Panc1 (cell line): ENCODE data around the gene EPHB1. TPM values are rescaled to one million over a fixed set of nuclear protein-coding genes. Genes with fewer than 3 reads are reported as not detected.

Experiments used
- ATAC-seq: fragments of 200-7000 bp; cut with Tn5 transposase; 2 replicates; pipeline ENCODE4 v1.9.1; 2020; ENCODE audit warnings: mild to moderate bottlenecking, moderate library complexity
- BruUV-seq: library from RNA; stranded (reverse); fragments of 400-500 nt; replicated peaks from 2 replicates; lab custom pipeline; 2021; lab: Mats Ljungman, UMichigan
- CTCF ChIA-PET: fragments of 300-600 bp; sonication (Branson Sonifier 250); formaldehyde crosslinking; loops from one replicate; lab custom pipeline; 2022; ENCODE audit warnings: antibody characterized with exemption; lab: Charles Lee
- POLR2A ChIA-PET: fragments of 300-600 bp; sonication (Branson Sonifier 250); formaldehyde crosslinking; loops from one replicate; lab custom pipeline; 2022; ENCODE audit warnings: antibody characterized with exemption; lab: Charles Lee
- DNase-seq: peaks from one replicate; pipeline ENCODE4 v3.0.0-alpha.2; 2010; ENCODE audit warnings: low read depth, low spot score
- H3K27ac ChIP-seq: 2 replicates; pipeline ENCODE4 v1.5.1; 2011; ENCODE audit warnings: mild to moderate bottlenecking, low read length, inconsistent platforms
- H3K27me3 ChIP-seq: fragments of 200-500 bp; sonication (Bioruptor generic); 2 replicates; pipeline ENCODE4 v1.6.0; 2014; ENCODE audit warnings: low read length, inconsistent platforms; ENCODE audit not compliant: control insufficient read depth, insufficient read depth
- H3K36me3 ChIP-seq: fragments of 200-500 bp; sonication (Bioruptor generic); 2 replicates; pipeline ENCODE4 v1.5.1; 2014; ENCODE audit warnings: inconsistent platforms, mild to moderate bottlenecking, low read length, moderate library complexity; ENCODE audit not compliant: control insufficient read depth, insufficient read depth
- H3K4me1 ChIP-seq: 2 replicates; pipeline ENCODE4 v1.5.1; 2011; ENCODE audit warnings: inconsistent platforms, mild to moderate bottlenecking, low read length, moderate library complexity; ENCODE audit not compliant: control insufficient read depth, insufficient read depth
- H3K4me3 ChIP-seq, 2 experiments: 2 replicates each; pipeline ENCODE4 v1.5.1; 2011 to 2012; ENCODE audit warnings: low read depth in 2 of 2, low read length in 2 of 2, mild to moderate bottlenecking in 2 of 2, inconsistent platforms in 1 of 2, moderate library complexity in 1 of 2
- H3K9me3 ChIP-seq: fragments of 200-500 bp; sonication (Bioruptor generic); 2 replicates; pipeline ENCODE4 v1.5.1; 2014; ENCODE audit warnings: low read depth, mild to moderate bottlenecking, inconsistent platforms, low read length, moderate library complexity; ENCODE audit not compliant: control insufficient read depth, insufficient read depth
- CTCF ChIP-seq: fragments of 450-650 bp; IDR thresholded peaks from 2 replicates; pipeline ENCODE4 v1.5.1; 2017; ENCODE audit warnings: mild to moderate bottlenecking
- POLR2AphosphoS5 ChIP-seq: IDR thresholded peaks from 2 replicates; pipeline ENCODE4 v1.6.1; 2012; ENCODE audit warnings: mild to moderate bottlenecking, low read depth, low read length, moderate library complexity
- SIN3A ChIP-seq: IDR thresholded peaks from 2 replicates; pipeline ENCODE4 v1.6.1; 2012; ENCODE audit warnings: low read depth, mild to moderate bottlenecking, low read length, moderate library complexity, borderline replicate concordance; ENCODE audit not compliant: insufficient read depth
- TCF7L2 ChIP-seq: IDR thresholded peaks from 2 replicates; pipeline ENCODE4 v1.6.1; 2011; ENCODE audit warnings: mild to moderate bottlenecking, low read depth, low read length, inconsistent platforms
- in situ Hi-C: cut with HindIII; loops from 2 replicates; pipeline ENCODE4 v1.10.0; 2016; ENCODE audit warnings: low sequenced_read_pairs, low pct_unique_long_range_greater_than_20kb
- intact Hi-C: fragments of 100-400 bp; cut with micrococcal nuclease; formaldehyde crosslinking; loops from one replicate; pipeline ENCODE4 v1.10.0; 2022; ENCODE audit not compliant: unreplicated experiment
- total RNA-seq: library from RNA; stranded (reverse); gene quantifications from one replicate; pipeline ENCODE4 v1.2.1, GENCODE V29; 2021; ENCODE audit not compliant: unreplicated experiment
- TF ChIP-seq, protein P1 (sequence below), 2 experiments: IDR thresholded peaks; 2 replicates each; pipeline ENCODE4 v1.6.1; 2011 to 2012; ENCODE audit warnings: low read depth in 2 of 2, control low read depth in 1 of 2, low read length in 1 of 2, mild to moderate bottlenecking in 1 of 2, moderate library complexity in 1 of 2; ENCODE audit not compliant: insufficient read depth in 1 of 2

Gene EPHB1
- total RNA-seq, 1 experiment from 2014 or later = 0.46 TPM

GRCh38 chr3:135218782-135219181 is 423.7 kb downstream of the EPHB1 start:
- Histone ChIP-seq H3K27ac (no peak overlapping the region), H3K27me3 (no peaks in the 10 kb centered on the region), H3K36me3 (no peaks in the 10 kb centered on the region), H3K4me1 (no peaks in the 10 kb centered on the region), H3K9me3 (no peaks in the 10 kb centered on the region), H3K4me3 (no peak overlapping the region)
- intact Hi-C loops (no loop called here), in situ Hi-C loops (no loop called here)
- DNase-seq (no peak), ATAC-seq (no peak)
- TF ChIP-seq SIN3A (no peak), CTCF (no peak), TCF7L2 (no peak), POLR2AphosphoS5 (no peak)
- TF ChIP-seq, protein P1, sequence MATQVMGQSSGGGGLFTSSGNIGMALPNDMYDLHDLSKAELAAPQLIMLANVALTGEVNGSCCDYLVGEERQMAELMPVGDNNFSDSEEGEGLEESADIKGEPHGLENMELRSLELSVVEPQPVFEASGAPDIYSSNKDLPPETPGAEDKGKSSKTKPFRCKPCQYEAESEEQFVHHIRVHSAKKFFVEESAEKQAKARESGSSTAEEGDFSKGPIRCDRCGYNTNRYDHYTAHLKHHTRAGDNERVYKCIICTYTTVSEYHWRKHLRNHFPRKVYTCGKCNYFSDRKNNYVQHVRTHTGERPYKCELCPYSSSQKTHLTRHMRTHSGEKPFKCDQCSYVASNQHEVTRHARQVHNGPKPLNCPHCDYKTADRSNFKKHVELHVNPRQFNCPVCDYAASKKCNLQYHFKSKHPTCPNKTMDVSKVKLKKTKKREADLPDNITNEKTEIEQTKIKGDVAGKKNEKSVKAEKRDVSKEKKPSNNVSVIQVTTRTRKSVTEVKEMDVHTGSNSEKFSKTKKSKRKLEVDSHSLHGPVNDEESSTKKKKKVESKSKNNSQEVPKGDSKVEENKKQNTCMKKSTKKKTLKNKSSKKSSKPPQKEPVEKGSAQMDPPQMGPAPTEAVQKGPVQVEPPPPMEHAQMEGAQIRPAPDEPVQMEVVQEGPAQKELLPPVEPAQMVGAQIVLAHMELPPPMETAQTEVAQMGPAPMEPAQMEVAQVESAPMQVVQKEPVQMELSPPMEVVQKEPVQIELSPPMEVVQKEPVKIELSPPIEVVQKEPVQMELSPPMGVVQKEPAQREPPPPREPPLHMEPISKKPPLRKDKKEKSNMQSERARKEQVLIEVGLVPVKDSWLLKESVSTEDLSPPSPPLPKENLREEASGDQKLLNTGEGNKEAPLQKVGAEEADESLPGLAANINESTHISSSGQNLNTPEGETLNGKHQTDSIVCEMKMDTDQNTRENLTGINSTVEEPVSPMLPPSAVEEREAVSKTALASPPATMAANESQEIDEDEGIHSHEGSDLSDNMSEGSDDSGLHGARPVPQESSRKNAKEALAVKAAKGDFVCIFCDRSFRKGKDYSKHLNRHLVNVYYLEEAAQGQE (IDR thresholded peaks at IDR 0.05; ENCODE audit: insufficient read depth in 1 of 2, low read depth in 2 of 2, low read length in 1 of 2) = no peak
- CTCF ChIA-PET = no interaction called here
- BruUV-seq = no TSS peak
- POLR2A ChIA-PET = no interaction called here

DNA sequence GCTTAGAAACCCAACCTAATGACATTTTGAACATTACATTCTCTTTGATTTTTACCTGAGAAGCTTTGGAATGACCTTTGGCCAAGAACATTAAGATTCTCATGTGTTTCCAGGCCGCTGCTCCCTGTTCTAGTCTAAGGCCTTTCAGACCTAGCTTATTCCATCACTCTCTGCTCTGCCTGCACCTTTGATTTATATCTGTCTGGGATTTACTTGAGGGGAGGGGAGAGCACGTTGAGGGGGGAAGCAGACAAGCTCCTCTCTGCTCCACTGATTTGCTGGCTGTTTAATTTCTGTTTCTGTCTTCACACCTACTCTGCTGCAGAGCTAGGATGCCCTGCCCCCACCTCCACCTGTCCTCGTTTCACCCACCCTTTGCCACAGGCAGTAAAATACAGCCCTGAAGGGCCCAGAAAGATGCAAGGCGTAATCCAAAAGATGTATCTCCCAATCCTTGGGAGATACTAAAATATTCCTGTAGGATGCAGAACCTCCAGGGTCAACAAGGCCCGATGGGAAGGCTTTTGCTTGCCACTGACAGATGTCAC is 429.8 kb downstream of the EPHB1 start:
- Histone ChIP-seq H3K4me1 (no peaks in the 10 kb centered on the region), H3K36me3 (no peaks in the 10 kb centered on the region), H3K9me3 (no peaks in the 10 kb centered on the region), H3K27me3 (no peaks in the 10 kb centered on the region), H3K4me3 (no peak overlapping the region), H3K27ac (no peak overlapping the region)
- TF ChIP-seq CTCF (no peak), POLR2AphosphoS5 (no peak), SIN3A (no peak), TCF7L2 (no peak)
- TF ChIP-seq, protein P1 (IDR thresholded peaks at IDR 0.05; ENCODE audit: insufficient read depth in 1 of 2, low read depth in 2 of 2, low read length in 1 of 2) = no peak
- ChIA-PET CTCF (interaction anchor here (0.6 kb wide), 1 partner anchor 216 kb away, joined by 6 read pairs; no protein-coding TSS in a partner anchor), POLR2A (no interaction called here)
- DNase-seq = no peak
- intact Hi-C loops = loop anchor here (10.0 kb wide), 1 partner anchor 430 kb away; the partner anchor contains the start of gene EPHB1
- in situ Hi-C loops = no loop called here
- no TSS peak for BruUV-seq
- ATAC-seq = no peak
